Measurements from ENCODE around the gene ERP27.

The ERP27 gene

GRCh38 chr12:14915736-14916135, 22.6 kb downstream of the ERP27 start:
- Histone ChIP-seq H3K4me2 (ENCODE audit: low read length) (no peak overlapping the region), H3K4me3 (ENCODE audit: low read length) (no peak overlapping the region), H3K9me3 (replicated peaks; ENCODE audit: low read length) (no peaks in the 10 kb centered on the region), H3K36me3 (ENCODE audit: insufficient read depth, low read length) (no peaks in the 10 kb centered on the region), H3K9ac (ENCODE audit: low read depth, low read length) (no peak overlapping the region), H3K27me3 (ENCODE audit: control insufficient read depth, insufficient read depth, low read length) (no peaks in the 10 kb centered on the region), H3K4me1 (ENCODE audit: control insufficient read depth, insufficient read depth, low read length) (no peaks in the 10 kb centered on the region)

GRCh38 chr12:14913381-14913781, 25.0 kb downstream of the ERP27 start:
- H3K4me3 ChIP-seq (ENCODE audit: low read length): no peak overlapping the region
- H3K4me1 ChIP-seq (ENCODE audit: control insufficient read depth, insufficient read depth, low read length): peaks cover 8% of the 10 kb centered on the region
- H3K9ac ChIP-seq (ENCODE audit: low read depth, low read length): no peak overlapping the region
- H3K36me3 ChIP-seq (ENCODE audit: insufficient read depth, low read length): no peaks in the 10 kb centered on the region
- H3K4me2 ChIP-seq (ENCODE audit: low read length): no peak overlapping the region
- H3K9me3 ChIP-seq (replicated peaks; ENCODE audit: low read length): no peaks in the 10 kb centered on the region
- no peaks in the 10 kb centered on the region for H3K27me3 ChIP-seq (ENCODE audit: control insufficient read depth, insufficient read depth, low read length)

GRCh38 chr12:14911131-14911530, 27.2 kb downstream of the ERP27 start:
- no peak overlapping the region for H3K4me3 ChIP-seq (ENCODE audit: low read length)

DNA sequence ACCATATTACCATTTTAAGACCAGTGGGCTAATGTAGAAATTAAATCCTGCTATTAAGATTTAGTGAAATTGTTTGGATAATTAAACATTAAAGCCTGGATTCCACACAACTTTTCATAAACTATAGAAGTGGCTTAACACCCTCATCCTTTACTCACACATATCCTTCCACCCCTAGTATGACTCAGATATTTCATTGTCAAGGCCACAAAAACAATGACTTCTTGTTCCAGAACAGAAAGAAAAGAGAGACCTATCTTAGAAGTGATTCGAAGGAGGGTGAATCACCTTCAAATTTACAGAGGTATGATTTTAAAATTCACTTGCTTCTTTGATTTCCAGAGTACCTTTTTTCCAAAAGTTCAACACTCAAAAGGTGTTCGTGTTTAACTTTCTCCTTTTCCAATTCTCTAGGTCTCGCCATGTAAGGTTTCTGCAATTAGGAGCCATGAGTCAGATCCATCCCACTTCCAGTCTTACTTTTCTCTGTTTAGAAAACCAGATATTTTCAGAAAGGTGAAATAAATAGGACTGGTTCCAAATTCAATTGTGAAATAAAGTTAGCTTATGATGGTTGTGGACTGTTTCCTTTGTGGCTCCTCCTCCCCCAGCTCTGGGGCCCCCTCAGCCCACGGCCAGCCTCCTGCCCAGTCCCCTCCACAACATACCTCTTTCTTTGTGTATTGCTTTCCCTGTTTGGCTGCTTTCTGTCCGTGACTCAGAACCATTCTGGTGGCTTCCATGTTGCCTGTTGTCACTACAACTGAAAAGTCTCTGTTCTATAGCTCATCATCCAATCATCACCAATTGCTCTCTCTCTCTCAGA, 28.0 kb downstream of the ERP27 start:
- Histone ChIP-seq H3K4me3 (ENCODE audit: low read length) (no peak overlapping the region), H3K36me3 (ENCODE audit: insufficient read depth, low read length) (no peaks in the 10 kb centered on the region), H3K4me1 (ENCODE audit: control insufficient read depth, insufficient read depth, low read length) (peaks cover 8% of the 10 kb centered on the region), H3K9me3 (replicated peaks; ENCODE audit: low read length) (no peaks in the 10 kb centered on the region), H3K4me2 (ENCODE audit: low read length) (no peak overlapping the region), H3K9ac (ENCODE audit: low read depth, low read length) (no peak overlapping the region), H3K27me3 (ENCODE audit: control insufficient read depth, insufficient read depth, low read length) (no peaks in the 10 kb centered on the region)

More at GRCh38 chr12:14911131-14911530, 27.2 kb downstream of the ERP27 start:
- no peak overlapping the region for H3K4me2 ChIP-seq (ENCODE audit: low read length)
- H3K27me3 ChIP-seq (ENCODE audit: control insufficient read depth, insufficient read depth, low read length): no peaks in the 10 kb centered on the region
- H3K36me3 ChIP-seq (ENCODE audit: insufficient read depth, low read length): no peaks in the 10 kb centered on the region
- no peak overlapping the region for H3K9ac ChIP-seq (ENCODE audit: low read depth, low read length)
- H3K9me3 ChIP-seq (replicated peaks; ENCODE audit: low read length): no peaks in the 10 kb centered on the region
- peaks cover 8% of the 10 kb centered on the region for H3K4me1 ChIP-seq (ENCODE audit: control insufficient read depth, insufficient read depth, low read length)

- Histone ChIP-seq H3K4me3 (ENCODE audit: low read length) (no peak overlapping the region), H3K4me2 (ENCODE audit: low read length) (no peak overlapping the region), H3K9ac (ENCODE audit: low read depth, low read length) (no peak overlapping the region), H3K36me3 (ENCODE audit: insufficient read depth, low read length) (no peaks in the 10 kb centered on the region), H3K4me1 (ENCODE audit: control insufficient read depth, insufficient read depth, low read length) (peaks cover 8% of the 10 kb centered on the region), H3K9me3 (replicated peaks; ENCODE audit: low read length) (no peaks in the 10 kb centered on the region), H3K27me3 (ENCODE audit: control insufficient read depth, insufficient read depth, low read length) (no peaks in the 10 kb centered on the region)
Observed at GRCh38 chr12:14907953-14908352, 30.4 kb downstream of the ERP27 start.

DNA sequence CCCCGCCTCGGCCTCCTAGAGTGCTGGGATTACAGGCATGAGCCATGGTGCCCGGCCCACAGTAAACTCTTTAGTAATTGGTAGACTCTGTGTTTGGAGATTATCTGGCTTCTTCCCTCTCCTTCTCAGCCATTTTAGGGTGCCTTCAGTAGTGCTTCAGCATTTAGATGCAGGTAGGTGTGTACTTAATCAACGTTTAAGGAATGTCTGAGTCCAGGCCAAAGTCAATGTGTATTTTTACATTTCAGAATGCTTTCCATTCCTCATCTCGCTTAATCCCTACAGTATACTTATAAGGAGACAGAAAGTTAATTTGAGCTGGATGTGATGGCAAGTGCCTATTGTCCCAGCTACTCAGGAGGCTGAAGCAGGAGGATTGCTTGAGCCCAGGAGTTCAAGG, 32.2 kb downstream of the ERP27 start:
- Histone ChIP-seq H3K9ac (ENCODE audit: low read depth, low read length) (no peak overlapping the region), H3K4me1 (ENCODE audit: control insufficient read depth, insufficient read depth, low read length) (peaks cover 8% of the 10 kb centered on the region), H3K36me3 (ENCODE audit: insufficient read depth, low read length) (no peaks in the 10 kb centered on the region), H3K4me3 (ENCODE audit: low read length) (no peak overlapping the region), H3K27me3 (ENCODE audit: control insufficient read depth, insufficient read depth, low read length) (no peaks in the 10 kb centered on the region), H3K9me3 (replicated peaks; ENCODE audit: low read length) (no peaks in the 10 kb centered on the region), H3K4me2 (ENCODE audit: low read length) (no peak overlapping the region)

- peaks cover 6% of the 10 kb centered on the region for H3K4me1 ChIP-seq (ENCODE audit: control insufficient read depth, insufficient read depth, low read length)
- H3K4me2 ChIP-seq (ENCODE audit: low read length): no peak overlapping the region
- H3K36me3 ChIP-seq (ENCODE audit: insufficient read depth, low read length): no peaks in the 10 kb centered on the region
- no peak overlapping the region for H3K4me3 ChIP-seq (ENCODE audit: low read length)
- H3K9me3 ChIP-seq (replicated peaks; ENCODE audit: low read length): no peaks in the 10 kb centered on the region
- H3K27me3 ChIP-seq (ENCODE audit: control insufficient read depth, insufficient read depth, low read length): no peaks in the 10 kb centered on the region
- H3K9ac ChIP-seq (ENCODE audit: low read depth, low read length): no peak overlapping the region
Observed at GRCh38 chr12:14905269-14906004, 32.9 kb downstream of the ERP27 start.

DNA sequence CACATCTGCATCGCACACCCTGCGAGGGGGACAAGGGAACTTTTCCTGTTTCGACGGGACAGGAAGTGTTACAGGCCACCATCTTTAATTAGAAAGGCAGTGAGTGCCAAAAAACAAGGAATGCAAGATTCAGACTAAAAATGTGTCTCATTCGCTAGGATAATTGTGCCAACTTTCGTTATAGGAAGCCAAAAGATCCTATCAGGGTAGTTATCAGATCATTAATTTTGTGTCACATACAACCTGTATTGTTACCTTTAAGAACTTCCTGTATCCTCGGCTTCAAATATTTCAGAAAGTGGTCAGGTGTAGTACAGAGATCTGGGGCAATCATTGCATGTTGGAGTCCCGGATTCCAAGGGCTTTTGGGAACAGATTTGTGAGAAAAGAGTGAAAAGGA, 33.5 kb downstream of the ERP27 start:
- Histone ChIP-seq H3K9me3 (replicated peaks; ENCODE audit: low read length) (no peaks in the 10 kb centered on the region), H3K36me3 (ENCODE audit: insufficient read depth, low read length) (no peaks in the 10 kb centered on the region), H3K4me1 (ENCODE audit: control insufficient read depth, insufficient read depth, low read length) (no peaks in the 10 kb centered on the region), H3K9ac (ENCODE audit: low read depth, low read length) (no peak overlapping the region), H3K4me2 (ENCODE audit: low read length) (no peak overlapping the region), H3K27me3 (ENCODE audit: control insufficient read depth, insufficient read depth, low read length) (no peaks in the 10 kb centered on the region), H3K4me3 (ENCODE audit: low read length) (no peak overlapping the region)

DNA sequence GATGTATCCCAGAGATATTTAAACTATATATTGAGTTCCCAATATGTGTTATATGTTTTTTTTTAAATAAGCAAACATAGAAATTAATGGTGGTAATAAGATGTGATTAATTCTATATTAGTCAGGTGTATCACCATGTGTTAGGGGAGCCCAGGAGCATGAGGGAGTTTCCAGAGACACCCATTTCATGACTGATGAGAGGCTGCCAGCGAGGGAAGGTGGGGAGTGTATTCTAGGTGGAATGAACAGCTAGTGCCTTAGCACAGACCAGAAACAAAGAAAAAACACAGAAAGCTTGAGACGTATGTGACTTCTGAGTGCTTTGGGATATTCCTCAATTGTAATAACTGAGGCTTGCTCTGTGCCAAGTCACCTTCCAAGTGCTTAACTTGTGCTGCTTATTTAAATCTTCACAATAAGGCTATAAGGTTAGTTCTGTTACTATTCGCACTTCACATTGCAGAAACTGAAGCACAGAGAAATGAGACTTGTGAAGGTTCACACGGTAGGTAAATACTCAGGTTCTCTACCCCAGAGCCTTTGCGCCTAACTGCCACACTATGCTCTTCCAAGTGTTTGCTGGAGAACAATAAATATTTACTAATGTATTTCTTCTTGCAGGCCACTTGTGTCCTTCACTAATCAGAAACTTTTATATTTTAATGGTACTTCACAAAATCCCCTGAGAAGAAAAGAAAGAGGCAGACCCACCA, 34.8 kb downstream of the ERP27 start:
- no peak overlapping the region for H3K4me2 ChIP-seq (ENCODE audit: low read length)
- H3K36me3 ChIP-seq (ENCODE audit: insufficient read depth, low read length): no peaks in the 10 kb centered on the region
- no peaks in the 10 kb centered on the region for H3K9me3 ChIP-seq (replicated peaks; ENCODE audit: low read length)
- H3K9ac ChIP-seq (ENCODE audit: low read depth, low read length): no peak overlapping the region
- H3K4me1 ChIP-seq (ENCODE audit: control insufficient read depth, insufficient read depth, low read length): no peaks in the 10 kb centered on the region
- H3K4me3 ChIP-seq (ENCODE audit: low read length): no peak overlapping the region
- no peaks in the 10 kb centered on the region for H3K27me3 ChIP-seq (ENCODE audit: control insufficient read depth, insufficient read depth, low read length)

DNA sequence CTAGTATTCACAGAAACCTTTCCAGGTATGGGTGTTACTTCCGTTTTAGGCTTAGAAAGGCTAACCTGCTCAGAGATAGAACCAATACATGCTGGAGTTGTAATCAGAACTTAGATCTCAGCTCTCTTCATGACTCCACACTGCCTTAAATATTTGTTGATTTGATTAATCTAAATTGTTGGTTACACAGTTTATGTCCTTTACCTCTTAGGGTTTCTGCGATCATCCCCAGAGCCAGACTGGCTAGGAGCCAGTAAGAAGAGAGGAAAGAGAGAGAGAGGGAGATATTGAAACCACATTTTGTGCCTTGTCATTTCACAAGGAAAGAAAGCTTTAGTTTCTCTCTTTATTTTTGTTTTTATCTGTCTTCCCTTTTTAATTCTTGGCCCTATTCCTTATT, 35.9 kb downstream of the ERP27 start:
- Histone ChIP-seq H3K4me3 (ENCODE audit: low read length) (no peak overlapping the region), H3K4me2 (ENCODE audit: low read length) (no peak overlapping the region), H3K27me3 (ENCODE audit: control insufficient read depth, insufficient read depth, low read length) (no peaks in the 10 kb centered on the region), H3K4me1 (ENCODE audit: control insufficient read depth, insufficient read depth, low read length) (no peaks in the 10 kb centered on the region), H3K9me3 (replicated peaks; ENCODE audit: low read length) (no peaks in the 10 kb centered on the region), H3K9ac (ENCODE audit: low read depth, low read length) (no peak overlapping the region), H3K36me3 (ENCODE audit: insufficient read depth, low read length) (no peaks in the 10 kb centered on the region)

GRCh38 chr12:14901228-14901562, 37.1 kb downstream of the ERP27 start:
- no peaks in the 10 kb centered on the region for H3K9me3 ChIP-seq (replicated peaks; ENCODE audit: low read length)
- H3K4me3 ChIP-seq (ENCODE audit: low read length): no peak overlapping the region
- no peak overlapping the region for H3K4me2 ChIP-seq (ENCODE audit: low read length)
- no peaks in the 10 kb centered on the region for H3K36me3 ChIP-seq (ENCODE audit: insufficient read depth, low read length)
- no peak overlapping the region for H3K9ac ChIP-seq (ENCODE audit: low read depth, low read length)
- H3K4me1 ChIP-seq (ENCODE audit: control insufficient read depth, insufficient read depth, low read length): peaks cover 8% of the 10 kb centered on the region
- H3K27me3 ChIP-seq (ENCODE audit: control insufficient read depth, insufficient read depth, low read length): no peaks in the 10 kb centered on the region

Measured in skeletal muscle satellite cell (primary cell).